ENCODE data around the gene SIMC1. TPM values are rescaled to one million over a fixed set of nuclear protein-coding genes. Genes with fewer than 3 reads are reported as not detected.

SIMC1 gene
- total RNA-seq, 1 experiment from 2014 or later, result 17.7 TPM

- peaks cover 30 to 69% (median 43%) of the 10 kb centered on the region in 3 experiments for H3K36me3 Mint-ChIP-seq (ENCODE audit: insufficient read depth in 1 of 3, low read depth in 3 of 3)
- H3K4me2 ChIP-seq (ENCODE audit: insufficient read depth, insufficient read length, low read length), result no peak overlapping the region
- WGBS (ENCODE audit: extremely low coverage, insufficient read length, low lambda C conversion rate), result no CpG with 5 or more reads among the region's 1 CpG
Measured at GRCh38 chr5:176386491-176386890, 148.3 kb downstream of the SIMC1 start.

More at GRCh38 chr5:176386491-176386890, 148.3 kb downstream of the SIMC1 start:
- Histone ChIP-seq H2AFZ (ENCODE audit: low read length) (no peak overlapping the region), H3K18ac (ENCODE audit: insufficient read length, low read depth, low read length) (no peak overlapping the region), H3K4ac (ENCODE audit: low read depth, low read length) (no peak overlapping the region), H3K14ac (ENCODE audit: insufficient read depth, low read length) (no peak overlapping the region), H3K27me3 (ENCODE audit: insufficient read depth, low read length) (no peaks in the 10 kb centered on the region), H2AK5ac (ENCODE audit: insufficient read length, low read length) (no peak overlapping the region), H2BK120ac (ENCODE audit: low read depth, low read length, poor library complexity, severe bottlenecking) (no peak overlapping the region), H4K20me1 (ENCODE audit: control insufficient read depth, insufficient read depth, insufficient read length) (no peaks in the 10 kb centered on the region), H3K79me1 (ENCODE audit: insufficient read depth, low read depth, low read length, poor library complexity, severe bottlenecking) (no peaks in the 10 kb centered on the region), H3K56ac (ENCODE audit: insufficient read length, low read depth, low read length) (no peak overlapping the region), H3T11ph (ENCODE audit: low read length) (no peak overlapping the region), H3K9ac (ENCODE audit: extremely low read depth, insufficient read length, low read length) (no peak overlapping the region), H2BK5ac (ENCODE audit: insufficient read length, low read length) (no peak overlapping the region), H3K23ac (ENCODE audit: insufficient read length, low read depth, low read length) (no peak overlapping the region), H3K4me1 (ENCODE audit: insufficient read depth, low read length) (no peaks in the 10 kb centered on the region), H3K9me3 (ENCODE audit: control insufficient read depth, low read depth, low read length) (no peaks in the 10 kb centered on the region), H4K8ac (replicated peaks; ENCODE audit: insufficient read length, low read depth, low read length) (no peak overlapping the region), H2BK12ac (ENCODE audit: insufficient read length, low read depth, low read length) (no peak overlapping the region), H3K23me2 (ENCODE audit: insufficient read length, low read depth, low read length, poor library complexity, severe bottlenecking) (peaks cover 7% of the 10 kb centered on the region), H4K91ac (ENCODE audit: insufficient read length, low read depth, low read length) (no peak overlapping the region), H3K27ac (ENCODE audit: insufficient read length, low read depth, low read length) (no peak overlapping the region), H2BK20ac (ENCODE audit: low read depth, low read length, poor library complexity, severe bottlenecking) (no peak overlapping the region), H2BK15ac (ENCODE audit: low read depth, low read length) (no peak overlapping the region), H4K5ac (ENCODE audit: insufficient read length, low read depth, low read length) (no peak overlapping the region), H3K79me2 (ENCODE audit: insufficient read depth, low read length) (peaks cover 8% of the 10 kb centered on the region; the same call in 1 of the 2 replicates)
- DNase-seq, result no peak
- TF ChIP-seq CTCF (conservative IDR thresholded peaks at IDR 0.05), result no peak
- Mint-ChIP-seq H3K27ac (0 out of 7 replicates have a peak overlapping the region, but pooled peaks of 2 of the 3 experiments have one; percentile 27 to 54), H3K4me1 (peaks cover 12% of the 10 kb centered on the region in 2 experiments), H3K27me3 (ENCODE audit: low read depth) (no peaks in the 10 kb centered on the region), H3K9me3 (peaks cover 0 to 3% of the 10 kb centered on the region in 2 experiments; a peak in 1 of 5 replicates), H3K4me3 (peak overlapping the region; percentile 97 to 99)
